SK-N-DZ (cell line): ENCODE data around the gene SPECC1.
"Not testable (repeated sequence)": the region's sequence is repeated elsewhere in the genome, so short reads cannot be mapped to it uniquely, and the experiment has no call there.

Source experiments
- DNase-seq: peaks from one replicate; pipeline ENCODE4 v3.0.0-alpha.2; 2015; ENCODE audit warnings: low spot score

Gene SPECC1

DNA sequence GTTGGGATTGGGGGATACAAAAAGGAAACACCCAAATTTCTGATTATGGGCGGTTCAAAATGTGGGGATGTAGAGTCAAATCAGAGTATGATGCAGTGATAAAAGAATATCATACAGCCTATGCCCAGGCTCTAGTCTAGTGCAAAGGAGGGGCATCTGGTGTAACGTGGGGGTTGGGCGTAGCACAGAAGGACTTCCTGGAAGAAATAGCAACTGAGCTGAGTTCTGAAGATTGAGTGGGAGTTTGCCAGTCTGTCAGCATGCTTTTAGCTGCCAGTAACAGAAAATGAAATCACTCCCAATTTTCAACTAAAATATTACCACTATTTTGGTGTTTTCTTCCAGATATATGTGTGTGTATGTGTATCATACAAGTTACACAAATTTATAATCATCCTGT lies 196.9 kb downstream of the SPECC1 start:
- DNase-seq = no peak

DNA sequence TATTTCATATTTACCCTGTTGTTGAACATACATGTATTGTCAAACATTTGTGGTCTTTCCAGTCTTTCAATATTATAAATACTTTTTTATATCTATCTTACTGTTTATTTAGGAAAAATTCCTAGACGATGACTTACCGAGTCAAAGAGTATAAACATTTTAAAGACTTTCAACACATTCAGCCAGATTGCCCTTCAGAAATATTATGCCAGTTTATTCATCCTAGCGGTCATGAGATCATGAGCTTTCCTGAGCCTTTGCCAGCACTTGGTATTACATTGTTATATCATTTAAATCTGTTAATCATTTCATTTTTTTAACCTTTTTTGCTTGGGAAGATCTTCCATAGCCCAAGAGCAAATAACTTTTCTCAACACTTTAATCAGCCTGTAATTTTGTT lies 197.4 kb downstream of the SPECC1 start:
- DNase-seq = no peak

DNA sequence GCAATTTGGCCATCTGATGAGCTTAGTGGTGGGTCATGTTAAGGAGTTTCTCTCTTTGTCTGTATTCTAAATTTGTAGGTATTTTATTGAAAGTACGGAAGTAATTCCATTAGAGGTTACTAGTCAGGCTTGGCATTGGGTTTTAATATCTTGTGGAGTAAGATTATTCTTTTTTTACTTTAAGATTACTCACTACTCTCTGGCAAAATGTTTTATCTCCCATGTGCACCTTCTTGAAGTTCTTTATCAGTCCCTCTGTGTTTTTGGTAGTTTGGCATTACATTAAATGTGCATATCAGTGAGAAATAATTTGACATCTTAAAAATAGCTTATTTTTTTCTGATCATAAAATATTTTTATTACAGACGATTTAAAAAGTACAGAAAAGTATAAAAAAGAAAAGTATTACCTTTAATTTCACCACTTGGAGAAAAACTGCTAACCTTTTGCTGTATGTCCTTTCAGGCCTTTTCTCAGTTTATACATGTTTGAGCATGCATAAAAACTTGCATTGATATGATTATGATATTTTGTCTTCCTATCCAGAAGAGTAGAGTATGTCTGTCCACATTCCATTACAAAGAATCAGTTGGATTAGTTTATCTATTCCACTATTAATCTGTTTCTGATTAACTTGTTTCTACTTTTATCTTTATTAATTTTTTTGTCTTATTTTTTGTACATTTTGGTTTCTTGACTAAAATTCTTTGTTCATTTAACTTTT lies 198.3 kb downstream of the SPECC1 start:
- DNase-seq = no peak

DNA sequence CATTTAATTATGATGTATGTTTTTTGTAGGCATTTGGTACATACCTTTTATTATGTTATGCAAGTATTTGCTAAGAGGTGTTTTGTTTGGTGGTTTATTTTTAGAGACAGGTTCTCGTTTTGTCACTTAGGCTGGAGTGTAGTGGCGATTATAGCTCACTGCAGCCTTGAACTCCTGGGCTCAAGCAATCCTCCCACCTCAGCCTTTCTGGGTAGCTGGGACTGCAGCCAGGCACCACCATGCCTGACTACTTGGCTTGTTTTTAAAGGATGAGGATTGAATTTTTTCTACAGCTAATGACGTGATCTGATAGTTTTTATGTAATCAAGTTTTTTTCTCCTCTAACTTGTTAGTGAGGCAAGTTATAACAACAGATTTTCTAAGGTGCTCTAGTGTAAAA lies 199.6 kb downstream of the SPECC1 start:
- no peak for DNase-seq

DNA sequence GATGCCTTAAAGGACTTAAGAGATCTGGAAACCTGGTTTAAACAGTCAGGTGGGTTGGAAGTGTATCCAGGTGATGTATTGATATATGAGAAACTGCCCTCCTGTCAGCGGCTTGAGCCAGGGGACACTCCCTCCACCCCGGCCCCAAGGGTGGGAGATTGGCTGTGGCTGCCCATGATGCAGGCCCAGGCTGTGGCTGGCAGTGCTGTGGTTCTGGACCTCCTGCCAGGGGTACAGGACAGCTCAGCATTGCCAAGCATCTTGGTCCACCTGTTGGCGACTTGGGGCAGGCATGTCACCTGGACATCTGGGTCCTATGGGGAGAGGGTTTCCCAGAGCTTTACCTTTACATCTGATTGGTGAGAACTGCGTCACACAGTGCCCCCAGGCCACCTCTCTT lies 201.0 kb downstream of the SPECC1 start:
- DNase-seq = no peak

DNA sequence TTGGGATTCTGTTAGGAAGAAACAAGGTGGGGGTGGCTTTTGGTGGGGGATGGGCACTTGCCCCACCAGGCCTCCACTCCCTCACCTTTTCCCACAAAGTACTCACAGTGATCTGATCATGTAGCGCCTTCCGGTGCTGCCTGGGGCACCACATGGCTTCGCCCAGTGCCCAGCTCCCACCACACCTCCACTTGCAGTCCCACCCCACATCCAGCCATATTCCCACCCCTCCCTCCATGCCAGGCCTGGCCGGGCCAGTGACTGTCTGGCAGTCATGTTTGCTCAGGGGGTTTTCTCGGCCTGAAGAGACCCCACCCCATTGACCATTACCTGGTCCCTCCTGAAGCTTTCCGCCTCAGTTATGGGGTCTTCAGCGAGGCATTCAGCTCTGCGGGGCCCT lies 201.5 kb downstream of the SPECC1 start:
- DNase-seq = no peak

DNA sequence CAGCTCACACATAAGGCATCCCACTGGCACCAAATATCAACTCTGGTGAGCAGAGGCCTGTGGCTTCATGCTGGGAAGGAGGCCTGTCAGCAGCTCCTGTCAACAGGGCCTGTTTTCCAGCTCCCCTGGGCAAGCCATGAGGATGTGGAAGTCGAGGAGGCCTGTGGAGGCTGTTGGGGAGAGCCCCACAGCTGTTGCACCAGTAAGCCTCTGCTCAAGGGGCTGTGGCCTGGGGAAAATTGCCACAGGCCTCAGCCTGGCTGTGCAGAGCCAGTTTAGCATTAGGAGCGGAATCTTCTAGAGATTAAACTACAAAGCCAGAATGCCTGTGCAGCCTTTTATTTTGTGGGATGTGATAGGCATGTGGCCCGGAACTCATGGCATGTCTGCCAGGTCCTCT lies 202.1 kb downstream of the SPECC1 start:
- no peak for DNase-seq

DNA sequence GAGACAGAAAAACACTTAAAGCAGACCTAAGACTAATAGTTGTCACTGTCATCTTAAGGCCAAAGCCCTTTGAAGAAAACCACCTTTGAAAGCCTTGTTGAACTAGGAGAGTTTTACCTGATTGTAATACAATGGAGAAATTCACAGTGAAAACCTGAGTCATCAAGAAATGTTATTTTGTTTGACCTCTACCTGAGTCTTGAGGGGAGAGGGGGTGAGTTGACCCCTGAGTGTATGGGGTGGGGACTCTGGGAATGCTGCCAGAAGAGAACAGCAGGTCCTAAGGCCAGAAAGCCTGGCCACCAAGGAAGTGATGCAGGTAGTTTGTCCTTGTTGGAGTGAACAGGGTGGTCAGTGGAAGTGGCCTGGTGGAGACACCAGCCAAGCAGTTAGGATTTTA lies 204.3 kb downstream of the SPECC1 start:
- DNase-seq = no peak

DNA sequence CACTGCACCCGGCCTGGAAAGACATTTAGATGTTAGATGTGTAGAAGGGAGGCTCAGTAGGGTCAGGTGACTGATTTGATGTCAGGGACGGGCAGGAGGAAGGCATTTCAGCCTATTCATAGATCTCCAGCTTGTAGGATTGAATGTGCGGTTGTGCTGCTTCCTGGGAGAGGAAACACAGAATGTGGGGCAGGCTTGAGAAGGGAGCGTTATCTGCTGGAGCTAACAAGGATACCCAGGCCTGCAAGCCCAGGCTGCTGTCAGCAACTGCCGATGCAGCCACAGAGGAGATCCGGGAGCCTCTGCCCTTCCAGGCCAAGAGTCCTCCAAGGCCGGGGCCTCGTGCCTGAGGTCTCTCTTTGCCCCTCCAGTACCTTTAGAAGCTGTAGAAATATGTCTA lies 205.6 kb downstream of the SPECC1 start:
- DNase-seq = no peak

DNA sequence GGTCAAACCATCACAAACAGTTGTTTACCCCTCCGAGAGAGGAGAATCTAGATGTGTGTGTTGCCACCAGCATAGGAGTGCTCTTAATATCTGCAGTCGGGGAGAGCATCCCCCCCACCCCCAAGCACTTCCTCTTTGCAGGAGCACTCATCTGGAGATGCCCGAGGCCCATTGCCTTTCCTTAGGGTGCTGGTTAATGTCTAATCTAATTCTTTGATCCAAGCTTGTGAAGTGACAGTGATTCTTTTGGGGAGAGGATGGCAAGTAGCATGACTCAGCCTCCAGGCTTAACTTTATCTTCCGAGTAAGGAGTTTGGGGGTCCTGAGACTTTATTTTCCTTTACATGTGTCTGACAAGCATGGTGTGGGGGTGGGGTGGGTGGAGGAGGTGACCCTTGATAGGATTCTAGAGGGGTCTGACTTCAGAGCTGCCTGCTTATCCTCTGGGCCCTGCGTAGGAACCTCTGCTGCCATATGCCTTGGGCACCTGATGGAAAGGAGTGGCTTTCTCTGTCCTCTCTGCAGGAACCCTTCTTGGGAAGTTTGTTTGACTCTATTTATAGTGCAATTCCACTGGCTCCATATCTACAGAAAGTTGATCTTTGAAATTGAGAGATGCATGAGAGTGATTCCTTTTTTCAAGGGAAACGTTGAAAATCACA lies 207.1 kb downstream of the SPECC1 start:
- no peak for DNase-seq

DNA sequence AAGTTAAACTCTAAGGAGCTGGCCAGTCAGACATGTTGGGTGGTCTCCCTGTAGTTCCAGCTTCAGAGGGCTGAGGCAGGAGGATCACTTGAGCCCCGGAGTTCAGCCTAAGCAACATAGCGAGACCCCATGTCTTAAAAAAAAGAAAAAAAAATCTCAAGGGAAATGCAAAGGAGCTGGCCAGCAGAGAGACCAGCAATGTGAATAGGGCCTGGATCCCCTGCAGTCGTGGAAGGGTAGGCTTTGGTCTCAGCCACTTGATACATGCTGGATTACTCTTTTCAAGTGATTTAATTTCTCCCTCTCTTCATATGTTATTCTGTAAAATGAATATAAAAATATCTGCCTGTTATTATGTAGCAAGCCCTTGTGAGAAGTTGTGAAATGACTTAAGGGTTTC lies 207.7 kb downstream of the SPECC1 start:
- DNase-seq = no peak

DNA sequence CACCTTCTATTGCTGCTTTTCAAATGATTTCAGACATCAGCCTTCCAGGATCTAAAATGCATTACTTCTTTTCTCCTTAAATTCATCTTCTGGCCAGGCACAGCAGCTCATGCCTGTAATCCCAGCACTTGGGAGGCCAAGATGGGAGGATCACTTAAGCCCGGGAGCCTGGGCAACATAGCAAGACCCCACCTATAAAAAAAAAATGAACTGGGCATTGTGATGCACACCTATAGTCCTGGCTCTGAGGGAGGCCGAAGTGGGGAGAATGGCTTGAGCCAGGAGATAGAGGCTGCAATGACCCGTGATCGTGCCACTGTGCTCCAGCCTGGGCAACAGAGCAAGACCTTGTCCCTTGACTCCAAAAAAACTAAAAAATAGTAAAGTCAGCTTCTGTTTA lies 208.5 kb downstream of the SPECC1 start:
- DNase-seq = no peak

DNA sequence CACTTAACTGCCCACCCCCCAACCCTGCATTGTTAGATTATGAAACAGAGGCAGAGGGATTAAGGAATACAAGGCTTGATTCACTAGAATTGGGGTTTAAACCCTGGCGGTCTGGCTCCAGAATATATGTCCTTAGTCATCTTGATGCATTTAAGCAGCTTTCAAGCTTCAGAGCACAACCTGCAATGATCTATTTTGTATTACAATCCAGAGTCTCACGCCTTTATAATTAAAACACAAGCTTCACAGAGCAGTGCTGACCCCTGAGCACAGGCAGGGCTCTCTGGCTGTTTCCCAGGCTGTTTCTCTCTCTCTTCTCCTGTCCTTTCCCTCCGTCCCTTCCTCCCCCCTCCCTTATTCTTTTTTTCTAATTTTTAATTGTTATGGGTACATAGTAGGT lies 209.1 kb downstream of the SPECC1 start:
- no peak for DNase-seq

DNA sequence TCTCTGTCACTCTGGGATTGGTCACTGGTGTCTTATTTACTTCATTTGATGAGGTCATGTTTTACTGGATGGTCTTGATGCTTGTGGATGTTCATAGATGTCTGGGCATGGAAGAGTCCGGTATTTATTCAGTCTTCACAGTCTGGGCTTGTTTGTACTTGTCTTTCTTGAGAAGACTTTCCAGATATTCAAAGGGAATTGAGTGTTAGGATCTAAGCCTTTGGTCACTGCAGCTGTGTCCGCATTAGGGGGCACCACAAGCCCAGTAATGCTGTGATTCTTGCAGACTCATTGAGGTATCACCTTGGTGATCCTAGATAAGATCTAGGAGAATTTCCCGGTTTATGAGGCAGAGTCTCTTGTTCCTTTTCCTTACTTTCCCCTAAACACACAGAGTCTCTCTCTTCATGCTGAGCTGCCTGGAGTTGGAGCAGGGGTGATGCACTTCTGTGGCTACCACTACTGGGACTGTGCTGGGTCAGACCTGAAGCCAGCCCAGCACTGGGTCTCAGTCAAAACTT lies 214.7 kb downstream of the SPECC1 start:
- peak; percentile 34 for DNase-seq

DNA sequence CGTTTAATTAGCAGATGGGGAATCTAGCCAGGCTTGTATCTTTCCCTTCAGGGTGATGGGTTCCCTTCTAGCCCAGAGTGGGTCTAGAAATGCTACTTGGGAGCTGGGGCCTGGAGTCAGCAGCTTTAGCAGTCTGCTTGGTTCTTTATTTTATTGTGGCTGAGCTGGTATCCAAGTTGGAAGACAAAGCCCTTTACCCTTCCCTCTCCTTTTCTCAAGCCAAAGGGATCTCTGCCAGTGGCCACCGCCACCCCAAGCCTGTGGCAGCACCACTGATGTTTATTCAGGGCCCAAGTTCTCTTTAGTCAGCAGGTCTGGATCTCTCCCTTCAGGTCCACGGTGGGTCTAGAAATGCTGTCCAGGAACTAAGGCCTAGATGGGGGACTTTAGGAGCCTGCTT lies 215.2 kb downstream of the SPECC1 start:
- DNase-seq = no peak

DNA sequence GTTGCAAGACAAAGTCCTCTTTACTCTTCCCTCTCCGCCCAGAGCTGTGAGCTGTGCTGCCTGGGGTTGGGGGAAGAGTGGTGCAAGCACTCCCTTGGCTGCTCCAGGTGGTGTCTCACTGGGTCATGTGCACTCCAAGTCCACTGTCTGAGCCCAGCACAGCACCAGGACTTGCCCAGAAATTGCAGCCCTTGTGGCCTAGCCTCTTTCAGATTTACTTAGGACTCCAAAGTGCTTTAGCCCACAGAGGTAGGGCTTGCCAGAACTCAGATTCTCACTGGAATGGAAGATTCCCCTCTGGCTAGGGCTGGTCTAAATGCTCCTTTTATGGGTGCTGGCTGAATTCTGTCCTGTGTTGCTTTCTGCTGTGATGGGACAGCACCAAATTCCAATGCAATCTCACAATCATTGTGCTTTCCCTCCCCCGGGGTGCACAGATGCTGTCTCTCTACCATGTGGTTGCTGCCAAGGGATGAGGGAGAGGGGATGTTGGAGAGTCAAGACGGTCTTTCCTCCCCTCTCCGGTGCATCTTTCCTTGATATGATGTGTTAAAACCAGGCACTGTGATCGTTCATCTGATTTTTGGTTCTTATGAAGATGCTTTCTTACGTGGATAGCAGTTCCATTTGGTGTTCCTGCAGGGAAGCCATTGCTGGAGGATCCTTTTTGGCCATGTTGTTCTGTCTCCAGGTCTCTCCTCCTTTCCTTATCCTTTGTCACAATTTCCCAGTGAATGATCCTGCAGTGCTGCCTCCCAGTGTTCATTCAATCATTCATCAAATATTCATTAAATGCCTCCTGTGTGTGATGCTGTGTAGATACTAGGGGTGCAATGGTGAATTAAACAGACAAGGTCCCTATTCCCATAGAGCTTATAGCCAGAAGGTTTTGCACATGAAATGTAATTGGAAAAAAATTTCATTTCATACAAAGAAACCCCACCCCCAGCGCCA lies 216.3 kb downstream of the SPECC1 start:
- no peak for DNase-seq

DNA sequence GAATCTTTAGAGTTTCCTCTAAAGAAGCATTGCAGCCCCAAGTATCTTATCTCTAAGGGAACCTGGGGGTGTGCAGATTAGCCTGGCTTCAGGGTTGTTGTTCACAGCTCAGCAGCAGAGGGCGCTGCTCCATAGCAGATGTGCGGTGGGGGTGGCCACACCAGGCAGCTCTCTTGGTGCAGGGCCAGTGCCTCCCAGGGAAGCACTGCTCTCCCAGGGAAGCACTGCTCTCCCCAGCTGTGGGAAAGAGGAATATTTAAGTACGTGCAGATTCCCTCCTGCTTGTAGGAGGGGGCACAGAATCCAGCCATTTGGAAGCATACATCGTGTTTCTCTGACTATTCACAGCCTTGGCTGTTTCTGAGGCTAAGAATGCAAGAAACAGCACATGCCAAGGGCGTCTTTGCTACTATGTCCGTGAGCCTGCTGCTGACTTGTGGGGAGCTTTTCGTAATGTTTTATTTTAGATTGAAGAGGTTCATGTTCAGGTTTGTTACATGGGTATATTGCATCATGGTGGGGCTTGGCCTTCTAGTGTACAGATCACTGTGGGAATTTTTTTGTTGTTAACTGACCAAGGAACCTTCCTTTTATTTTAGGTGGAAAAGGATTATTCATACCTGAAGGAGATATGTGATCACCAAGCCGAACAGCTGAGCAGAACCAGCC lies 217.8 kb downstream of the SPECC1 start:
- peak; percentile 72 for DNase-seq

DNA sequence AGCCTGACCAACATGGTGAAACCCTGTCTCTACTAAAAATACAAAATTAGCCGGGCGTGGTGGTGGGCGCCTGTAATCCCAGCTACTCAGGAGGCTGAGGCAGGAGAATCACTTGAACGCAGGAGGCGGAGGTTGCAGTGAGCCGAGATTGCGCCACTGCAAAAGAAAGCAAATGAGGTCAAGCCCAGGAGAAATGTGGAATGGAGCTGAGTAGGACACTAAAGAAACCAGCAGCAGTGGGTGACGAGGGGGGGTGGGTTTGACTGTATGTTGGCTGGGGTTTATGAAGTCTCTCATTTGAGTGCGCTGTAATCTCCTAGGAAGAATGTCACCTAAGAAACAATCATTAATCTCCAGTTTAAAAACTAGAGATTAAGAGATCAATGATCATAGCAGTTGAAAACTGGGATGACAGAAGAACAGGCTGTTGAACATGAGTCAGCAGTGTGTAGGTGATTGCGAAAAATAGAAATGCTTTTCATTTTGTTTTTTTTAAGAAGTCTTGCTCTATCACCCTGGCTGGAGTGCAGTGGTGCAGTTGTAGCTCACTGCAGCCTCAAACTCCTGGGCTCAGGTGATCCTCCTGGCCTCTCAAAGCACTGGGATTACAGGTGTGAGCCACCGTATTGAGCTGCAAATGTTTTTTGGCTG lies 218.7 kb downstream of the SPECC1 start:
- DNase-seq = not testable (repeated sequence)

DNA sequence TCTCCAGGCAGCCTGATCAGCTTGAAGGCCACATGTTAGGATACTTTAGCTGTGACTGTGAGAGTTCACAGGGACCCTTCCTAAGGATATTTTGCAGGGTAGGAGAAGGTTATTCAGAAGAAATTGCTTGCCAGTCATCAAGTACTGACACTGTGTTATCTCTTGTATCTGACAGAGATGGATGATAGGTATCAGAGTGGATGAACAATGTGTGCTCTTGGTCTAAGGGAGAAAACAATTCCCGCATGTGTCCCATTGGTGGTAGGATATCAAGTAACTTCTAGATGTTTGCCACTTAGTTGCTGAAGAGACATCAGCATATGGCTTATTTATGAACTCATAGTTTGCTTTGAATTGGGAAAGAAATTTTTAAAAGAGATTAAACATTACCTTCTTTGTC lies 219.3 kb downstream of the SPECC1 start:
- DNase-seq = no peak

DNA sequence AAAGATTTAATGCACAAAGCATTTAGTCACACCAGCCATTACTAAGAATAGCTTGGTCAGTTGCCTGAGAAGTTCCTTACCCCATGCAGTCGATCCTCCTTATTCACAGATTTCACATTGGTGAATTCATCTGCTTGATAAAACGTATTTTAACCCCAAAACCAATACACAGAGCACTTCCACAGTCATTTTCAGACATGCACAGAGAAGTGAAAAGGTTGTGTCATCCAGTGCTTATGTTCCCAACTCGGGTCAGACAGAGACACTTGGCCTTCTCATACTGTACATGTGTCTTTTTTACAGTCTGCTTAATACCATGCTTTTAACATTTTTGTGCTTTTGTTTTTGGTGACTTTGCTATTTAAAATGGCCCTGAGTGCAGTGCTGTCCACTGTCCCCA lies 219.7 kb downstream of the SPECC1 start:
- no peak for DNase-seq

DNA sequence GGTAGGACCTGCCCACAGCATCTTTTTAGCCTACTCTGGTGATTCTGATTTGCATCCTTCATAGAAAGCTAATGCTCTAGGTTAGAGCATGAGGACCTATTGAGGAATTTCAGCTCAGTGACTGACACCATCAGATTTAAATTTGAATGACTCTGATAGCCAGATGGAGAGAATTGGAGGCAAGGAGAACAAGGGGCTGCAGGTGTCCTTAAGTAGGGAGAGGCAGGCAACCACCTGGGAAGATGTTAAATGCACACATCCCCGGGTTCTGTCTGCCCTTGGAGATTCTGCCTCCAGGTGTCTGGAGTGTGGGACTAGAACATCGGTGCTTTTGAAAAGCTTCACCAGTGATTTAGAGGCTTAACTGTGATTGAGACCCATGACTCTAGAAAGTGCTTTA lies 221.8 kb downstream of the SPECC1 start:
- no peak for DNase-seq
